ENCODE data around the gene DNAH6. TPM values are rescaled to one million over a fixed set of nuclear protein-coding genes. Genes with fewer than 3 reads are reported as not detected.

Gene DNAH6
- total RNA-seq, 1 donor from 2014 or later: not detected

DNA sequence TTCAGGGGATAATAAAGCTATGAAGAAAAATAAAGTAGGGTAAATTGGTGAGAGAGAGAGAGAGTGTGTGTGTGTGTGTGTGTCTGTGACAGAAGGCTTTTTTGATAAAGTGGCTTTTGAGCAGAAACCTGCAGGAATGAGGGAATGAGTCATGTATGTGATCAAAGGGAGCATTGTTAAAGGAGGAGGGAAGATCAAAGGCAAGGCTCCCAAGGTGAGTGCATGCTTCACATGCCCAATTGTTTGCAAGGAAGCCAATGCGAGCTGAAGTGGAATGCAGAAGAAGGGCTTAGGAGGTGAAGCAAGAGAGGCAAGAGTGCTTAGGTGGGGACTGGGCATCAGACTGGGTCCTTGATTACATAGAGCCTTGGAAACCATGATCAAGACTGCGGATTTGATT is 96.8 kb downstream of the DNAH6 start:
- TF ChIP-seq, protein P1, sequence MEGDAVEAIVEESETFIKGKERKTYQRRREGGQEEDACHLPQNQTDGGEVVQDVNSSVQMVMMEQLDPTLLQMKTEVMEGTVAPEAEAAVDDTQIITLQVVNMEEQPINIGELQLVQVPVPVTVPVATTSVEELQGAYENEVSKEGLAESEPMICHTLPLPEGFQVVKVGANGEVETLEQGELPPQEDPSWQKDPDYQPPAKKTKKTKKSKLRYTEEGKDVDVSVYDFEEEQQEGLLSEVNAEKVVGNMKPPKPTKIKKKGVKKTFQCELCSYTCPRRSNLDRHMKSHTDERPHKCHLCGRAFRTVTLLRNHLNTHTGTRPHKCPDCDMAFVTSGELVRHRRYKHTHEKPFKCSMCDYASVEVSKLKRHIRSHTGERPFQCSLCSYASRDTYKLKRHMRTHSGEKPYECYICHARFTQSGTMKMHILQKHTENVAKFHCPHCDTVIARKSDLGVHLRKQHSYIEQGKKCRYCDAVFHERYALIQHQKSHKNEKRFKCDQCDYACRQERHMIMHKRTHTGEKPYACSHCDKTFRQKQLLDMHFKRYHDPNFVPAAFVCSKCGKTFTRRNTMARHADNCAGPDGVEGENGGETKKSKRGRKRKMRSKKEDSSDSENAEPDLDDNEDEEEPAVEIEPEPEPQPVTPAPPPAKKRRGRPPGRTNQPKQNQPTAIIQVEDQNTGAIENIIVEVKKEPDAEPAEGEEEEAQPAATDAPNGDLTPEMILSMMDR (IDR thresholded peaks at IDR 0.05): no peak
- no peak for DNase-seq (ENCODE audit: low spot score in 2 of 2)
- H3K4me3 ChIP-seq: no peak overlapping the region
- H3K27me3 ChIP-seq: no peaks in the 10 kb centered on the region
- no peaks in the 10 kb centered on the region for H3K4me1 ChIP-seq
- H3K9me3 ChIP-seq: no peaks in the 10 kb centered on the region
- H3K27ac ChIP-seq: no peak overlapping the region
- H3K36me3 ChIP-seq: no peaks in the 10 kb centered on the region
- intact Hi-C loops (cut with DNase I): no loop called here

DNA sequence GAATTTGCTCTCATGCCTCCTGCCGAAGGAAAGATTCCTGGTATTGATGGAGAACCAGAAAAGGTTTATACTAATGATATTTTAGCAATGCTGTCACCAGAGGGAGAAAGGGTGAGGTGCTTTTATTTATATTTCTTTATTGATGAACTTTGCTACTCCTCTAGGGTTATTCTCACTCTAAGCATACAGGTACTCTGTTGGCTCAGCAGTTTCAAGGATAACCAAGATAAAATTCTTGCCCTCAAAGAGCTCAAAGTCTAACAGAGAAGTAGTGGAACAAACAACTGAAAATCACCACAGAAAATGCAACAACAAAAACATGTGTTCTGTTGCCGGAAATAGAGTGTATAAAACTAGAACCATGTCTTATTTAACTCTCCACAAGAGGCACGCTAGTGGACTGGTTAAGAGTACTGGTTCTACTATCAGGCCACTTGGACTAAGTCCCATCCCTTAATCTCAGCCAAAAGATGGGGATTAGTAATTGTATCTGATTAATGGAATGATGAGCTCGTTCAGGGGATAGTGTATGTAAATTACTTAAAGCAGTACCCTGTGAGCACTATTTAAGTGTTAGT is 103.6 kb downstream of the DNAH6 start:
- no peaks in the 10 kb centered on the region for H3K9me3 ChIP-seq
- intact Hi-C loops (cut with DNase I): no loop called here
- DNase-seq (ENCODE audit: low spot score in 2 of 2): no peak
- H3K36me3 ChIP-seq: no peaks in the 10 kb centered on the region
- no peak overlapping the region for H3K4me3 ChIP-seq
- TF ChIP-seq, protein P1 (IDR thresholded peaks at IDR 0.05): no peak
- no peak overlapping the region for H3K27ac ChIP-seq
- no peaks in the 10 kb centered on the region for H3K4me1 ChIP-seq
- no peaks in the 10 kb centered on the region for H3K27me3 ChIP-seq

DNA sequence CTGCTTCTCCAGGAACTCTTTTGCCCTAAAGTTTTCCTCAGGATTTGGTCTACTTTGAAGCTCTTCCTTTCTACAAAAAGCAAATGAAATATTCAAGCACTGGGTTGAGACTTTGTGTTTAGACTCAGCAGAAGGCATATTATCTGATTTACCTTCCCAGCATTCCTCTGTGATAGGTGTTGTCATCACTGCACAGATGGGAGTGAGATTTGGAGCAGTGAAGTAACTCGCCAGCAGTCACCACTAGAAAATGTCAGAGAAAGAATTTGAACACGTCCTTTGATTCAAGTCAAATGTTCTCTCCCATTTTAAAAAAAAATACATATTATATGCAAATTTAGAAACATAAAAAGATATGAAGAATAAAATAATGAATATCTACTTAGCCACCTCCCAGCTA is 112.2 kb downstream of the DNAH6 start:
- TF ChIP-seq, protein P1 (IDR thresholded peaks at IDR 0.05): no peak
- Histone ChIP-seq H3K4me3 (no peak overlapping the region), H3K27me3 (no peaks in the 10 kb centered on the region), H3K9me3 (no peaks in the 10 kb centered on the region), H3K27ac (no peak overlapping the region), H3K4me1 (no peaks in the 10 kb centered on the region), H3K36me3 (no peaks in the 10 kb centered on the region)
- no peak for DNase-seq (ENCODE audit: low spot score in 2 of 2)
- intact Hi-C loops (cut with DNase I): no loop called here

DNA sequence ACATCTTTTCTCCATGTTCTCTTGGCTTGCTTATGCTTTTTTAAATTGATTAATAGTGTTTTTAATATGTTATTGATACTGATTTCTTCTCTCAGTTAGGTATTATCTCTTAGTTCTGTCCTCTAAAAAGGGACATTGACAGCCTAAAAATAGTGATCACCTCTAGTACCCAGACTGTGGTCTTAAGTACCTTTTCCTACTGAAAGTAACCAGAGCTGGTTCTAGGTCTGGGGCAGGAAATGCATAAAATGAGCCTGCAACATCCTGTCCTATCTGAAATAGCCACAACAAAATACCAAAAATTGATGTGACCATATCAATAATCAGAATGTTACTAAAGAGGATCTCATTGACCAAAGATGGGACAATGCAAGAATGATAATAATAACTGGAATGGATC is 113.3 kb downstream of the DNAH6 start:
- DNase-seq (ENCODE audit: low spot score in 2 of 2): no peak
- no peaks in the 10 kb centered on the region for H3K4me1 ChIP-seq
- H3K4me3 ChIP-seq: no peak overlapping the region
- intact Hi-C loops (cut with DNase I): no loop called here
- no peaks in the 10 kb centered on the region for H3K36me3 ChIP-seq
- H3K9me3 ChIP-seq: no peaks in the 10 kb centered on the region
- H3K27me3 ChIP-seq: no peaks in the 10 kb centered on the region
- TF ChIP-seq, protein P1 (IDR thresholded peaks at IDR 0.05): no peak
- H3K27ac ChIP-seq: no peak overlapping the region

DNA sequence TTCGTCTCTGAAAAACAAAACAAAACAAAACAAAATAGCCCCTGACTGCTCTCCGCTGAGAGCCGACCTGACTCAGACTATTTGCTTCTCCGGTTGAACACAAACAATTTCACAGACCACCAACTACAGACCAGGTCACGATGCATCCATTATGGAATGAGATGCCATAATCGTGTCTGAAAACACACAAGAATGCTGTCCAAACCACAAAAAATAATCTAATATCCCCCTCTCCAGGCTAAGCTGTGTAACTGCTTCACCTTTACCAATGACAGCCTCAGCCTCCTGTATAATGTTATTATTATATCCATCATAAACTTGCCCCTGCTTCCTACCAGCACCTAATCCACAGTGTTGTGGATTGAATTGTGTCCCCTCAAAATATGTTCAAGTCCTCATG is 114.7 kb downstream of the DNAH6 start:
- no peaks in the 10 kb centered on the region for H3K27me3 ChIP-seq
- intact Hi-C loops (cut with DNase I): loop anchor here (10.0 kb wide), 1 partner anchor 136 kb away; no protein-coding TSS in a partner anchor
- H3K36me3 ChIP-seq: no peaks in the 10 kb centered on the region
- no peak overlapping the region for H3K4me3 ChIP-seq
- no peaks in the 10 kb centered on the region for H3K4me1 ChIP-seq
- TF ChIP-seq, protein P1 (IDR thresholded peaks at IDR 0.05): peak in 2 of 3 experiments; percentile 17 to 18
- DNase-seq (ENCODE audit: low spot score in 2 of 2): no peak
- H3K27ac ChIP-seq: no peak overlapping the region
- no peaks in the 10 kb centered on the region for H3K9me3 ChIP-seq

DNA sequence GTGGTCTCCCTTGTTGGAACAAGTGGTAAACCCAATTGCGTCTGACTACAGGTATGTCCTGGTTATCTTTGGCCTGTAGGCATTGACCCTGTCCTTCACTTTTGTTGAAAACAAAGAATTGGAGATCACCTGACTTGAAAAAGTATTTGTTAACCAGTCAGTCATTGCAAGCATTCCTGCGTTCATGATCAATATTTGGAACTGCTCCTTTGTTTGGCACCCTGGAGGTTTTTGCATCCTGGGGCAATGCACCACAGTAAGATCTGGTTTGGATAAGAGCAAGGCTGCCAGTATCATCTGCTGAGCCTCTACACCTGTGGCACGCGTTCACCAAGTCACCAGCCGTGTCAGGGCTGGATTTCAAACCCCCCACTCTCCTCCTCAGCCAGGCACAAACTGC is 115.7 kb downstream of the DNAH6 start:
- Histone ChIP-seq H3K4me3 (no peak overlapping the region), H3K4me1 (no peaks in the 10 kb centered on the region), H3K9me3 (no peaks in the 10 kb centered on the region), H3K36me3 (no peaks in the 10 kb centered on the region), H3K27me3 (no peaks in the 10 kb centered on the region), H3K27ac (no peak overlapping the region)
- DNase-seq (ENCODE audit: low spot score in 2 of 2): no peak
- intact Hi-C loops (cut with DNase I): loop anchor here (10.0 kb wide), 1 partner anchor 137 kb away; no protein-coding TSS in a partner anchor
- TF ChIP-seq, protein P1 (IDR thresholded peaks at IDR 0.05): no peak

Measured in ascending aorta (tissue), 2 donors.